ENCODE results near the gene EYA2. TPM values are rescaled to one million over a fixed set of nuclear protein-coding genes. Genes with fewer than 3 reads are reported as not detected.

EYA2 gene
- polyA plus RNA-seq, 3 donors = 0.49 to 0.83 (median 0.75) TPM

- DNase-seq (ENCODE audit: low read depth in 3 of 3, low spot score in 2 of 3) = no peak
These were observed 102.5 kb downstream of the EYA2 start for GRCh38 chr20:46997187-46997586.

- DNase-seq (ENCODE audit: low read depth in 3 of 3, low spot score in 2 of 3) = no peak
These were observed 104.0 kb downstream of the EYA2 start for GRCh38 chr20:46998477-46999240.

- DNase-seq (ENCODE audit: low read depth in 3 of 3, low spot score in 2 of 3) = no peak
These were observed 105.3 kb downstream of the EYA2 start for GRCh38 chr20:46999801-47000465.

- no peak for DNase-seq (ENCODE audit: low read depth in 3 of 3, low spot score in 2 of 3)
These were observed 108.6 kb downstream of the EYA2 start for GRCh38 chr20:47003223-47003622.

GRCh38 chr20:47004179-47004578 lies 109.5 kb downstream of the EYA2 start:
- DNase-seq (ENCODE audit: low read depth in 3 of 3, low spot score in 2 of 3) = no peak

DNA sequence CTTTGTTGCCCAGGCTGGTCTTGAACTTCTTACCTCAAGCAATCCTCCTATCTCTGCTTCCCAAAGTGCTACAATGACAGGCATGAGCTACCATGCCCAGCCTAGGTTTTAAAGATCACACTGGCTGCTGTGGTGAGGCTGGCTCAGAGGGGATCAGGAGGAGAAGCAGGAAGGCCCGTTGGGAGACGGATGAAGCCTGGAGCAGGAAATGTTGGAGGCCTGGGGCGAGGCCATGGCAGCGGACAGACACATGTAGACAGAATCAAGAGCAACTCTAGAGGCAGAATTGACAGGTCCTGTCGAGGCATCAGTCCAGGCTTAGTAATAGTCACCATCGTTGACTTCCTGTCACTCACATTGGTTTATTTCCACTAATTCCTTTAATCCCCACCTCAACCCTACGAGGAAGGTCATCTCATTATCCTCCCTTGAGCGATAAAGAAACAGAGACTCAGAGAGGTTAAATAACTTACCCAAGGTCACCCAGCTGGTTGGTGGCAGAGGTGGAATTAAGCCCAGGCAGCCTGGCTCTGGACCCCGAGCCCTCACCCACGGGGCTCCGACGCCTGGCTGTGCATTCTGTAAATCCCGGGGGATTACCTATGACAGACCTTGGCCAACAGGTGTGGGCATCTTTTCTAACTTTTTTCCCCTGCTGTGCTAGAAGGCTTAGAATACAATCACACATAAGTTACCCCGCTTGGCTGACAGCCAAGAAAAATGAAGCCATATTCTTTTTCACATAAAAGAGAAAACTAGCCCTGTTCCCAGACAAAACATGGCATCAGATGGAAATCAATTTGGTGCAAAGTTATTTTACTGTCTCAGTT lies 113.4 kb downstream of the EYA2 start:
- no peak for DNase-seq (ENCODE audit: low read depth in 3 of 3, low spot score in 2 of 3)

- no peak for DNase-seq (ENCODE audit: low read depth in 3 of 3, low spot score in 2 of 3)
These were observed 114.3 kb downstream of the EYA2 start for GRCh38 chr20:47008842-47009518.

GRCh38 chr20:47009784-47010183 lies 115.1 kb downstream of the EYA2 start:
- DNase-seq (ENCODE audit: low read depth in 3 of 3, low spot score in 2 of 3) = no peak

GRCh38 chr20:47011984-47012383 lies 117.3 kb downstream of the EYA2 start:
- DNase-seq (ENCODE audit: low read depth in 3 of 3, low spot score in 2 of 3) = no peak

DNA sequence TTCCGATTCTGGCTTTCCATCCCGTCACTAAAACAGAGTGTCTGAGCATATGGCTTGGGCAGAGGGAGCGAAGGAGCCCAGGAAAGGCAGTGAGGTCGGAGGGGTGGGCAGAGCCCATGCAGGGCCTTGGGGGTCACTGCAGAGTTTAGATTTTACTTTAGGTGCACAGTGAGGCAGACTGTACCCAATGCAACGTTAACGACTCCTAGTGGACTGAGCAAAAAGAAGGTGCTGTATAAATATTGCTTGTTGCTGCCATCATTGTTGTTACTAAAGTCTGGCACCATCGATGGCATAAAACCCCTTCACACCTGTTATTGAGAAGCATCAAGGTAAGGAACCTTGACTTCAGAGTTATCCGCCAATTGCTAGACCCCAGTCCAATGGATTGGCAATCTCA lies 119.0 kb downstream of the EYA2 start:
- DNase-seq (ENCODE audit: low read depth in 3 of 3, low spot score in 2 of 3) = no peak

DNA sequence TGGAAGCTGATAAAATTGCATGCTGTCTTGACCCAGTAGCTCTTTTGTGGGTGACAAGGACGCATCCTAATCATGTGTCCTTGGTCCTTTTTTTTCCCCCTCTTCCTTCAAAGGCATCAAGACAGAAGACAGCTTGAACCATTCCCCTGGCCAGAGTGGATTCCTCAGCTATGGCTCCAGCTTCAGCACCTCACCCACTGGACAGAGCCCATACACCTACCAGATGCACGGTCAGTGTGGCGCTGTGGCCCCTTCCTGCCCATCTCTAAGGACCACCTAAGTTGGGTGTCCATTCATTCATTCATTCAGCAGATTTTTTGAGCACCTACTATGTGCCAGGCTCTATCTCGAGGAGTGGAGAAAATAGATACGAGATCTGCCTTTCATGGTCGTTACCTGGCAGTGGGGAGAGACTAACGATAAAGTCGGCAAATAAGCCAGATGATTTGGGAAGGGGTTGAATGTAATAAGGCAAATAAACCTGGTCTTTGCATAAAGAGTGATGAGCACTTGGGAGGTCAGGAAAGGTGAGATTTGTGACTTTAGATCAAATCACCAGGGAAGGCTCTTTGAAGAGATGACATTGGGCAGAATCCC lies 121.5 kb downstream of the EYA2 start:
- no peak for DNase-seq (ENCODE audit: low read depth in 3 of 3, low spot score in 2 of 3)

GRCh38 chr20:47018381-47018780 lies 123.7 kb downstream of the EYA2 start:
- DNase-seq (ENCODE audit: low read depth in 3 of 3, low spot score in 2 of 3) = no peak

DNA sequence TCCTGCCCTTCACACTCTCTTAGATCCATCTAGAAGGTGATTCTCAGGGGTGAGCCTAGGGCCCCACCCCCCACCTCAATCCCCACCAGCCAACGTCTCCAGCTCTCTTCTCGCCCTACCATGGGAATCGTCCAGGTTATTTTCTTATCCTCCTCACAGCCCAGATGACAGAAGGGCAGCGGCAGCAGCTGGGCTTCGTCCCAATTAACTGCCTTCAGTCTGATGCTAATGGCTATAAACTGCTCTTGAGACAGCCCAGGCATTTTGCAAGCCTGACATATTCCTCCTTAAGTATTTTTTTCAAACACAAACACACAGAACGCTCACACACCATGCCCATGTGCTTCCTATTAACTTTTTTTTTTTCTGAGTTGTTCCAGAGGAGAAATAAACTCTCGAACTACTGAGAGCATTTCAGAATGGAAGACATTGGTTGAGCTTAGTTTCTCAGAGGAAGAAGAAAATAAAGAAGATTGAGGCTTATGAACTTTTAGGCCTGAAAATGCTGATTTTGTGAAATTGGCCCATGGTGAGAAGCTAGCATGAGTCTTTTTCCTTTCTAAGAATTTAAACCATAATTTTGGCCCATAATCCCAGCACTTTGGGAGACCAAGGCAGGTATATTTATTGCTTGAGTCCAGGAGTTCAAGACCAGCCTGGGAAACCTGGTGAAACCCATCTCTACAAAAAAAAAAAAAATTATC lies 124.6 kb downstream of the EYA2 start:
- peak; percentile 67 to 78 (median 71) for DNase-seq (ENCODE audit: low read depth in 3 of 3, low spot score in 2 of 3)

DNA sequence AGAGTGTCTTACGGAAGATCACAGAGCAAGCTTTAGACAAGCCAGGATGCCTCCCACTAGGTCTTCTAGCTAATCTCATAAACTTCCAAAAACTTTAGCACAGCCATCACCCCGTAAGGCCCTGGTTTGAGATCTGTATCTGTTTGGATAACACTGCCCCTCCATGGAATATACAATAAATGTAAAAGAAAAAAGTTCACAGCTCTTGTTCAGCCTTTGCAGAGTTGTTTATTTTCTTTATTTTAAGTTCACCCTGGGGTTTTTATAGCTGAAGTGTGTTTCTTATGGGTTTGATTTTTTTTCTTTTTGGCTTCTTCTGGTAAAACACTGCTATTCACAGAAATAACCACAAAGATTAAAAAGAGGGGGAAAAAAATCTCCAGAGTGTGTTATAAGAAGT lies 125.6 kb downstream of the EYA2 start:
- DNase-seq (ENCODE audit: low read depth in 3 of 3, low spot score in 2 of 3) = no peak

GRCh38 chr20:47021850-47022249 lies 127.2 kb downstream of the EYA2 start:
- DNase-seq (ENCODE audit: low read depth in 3 of 3, low spot score in 2 of 3) = no peak

GRCh38 chr20:47024461-47024937 lies 129.9 kb downstream of the EYA2 start:
- no peak for DNase-seq (ENCODE audit: low read depth in 3 of 3, low spot score in 2 of 3)

- DNase-seq (ENCODE audit: low read depth in 3 of 3, low spot score in 2 of 3) = no peak
These were observed 132.4 kb downstream of the EYA2 start for GRCh38 chr20:47027042-47027441.

DNA sequence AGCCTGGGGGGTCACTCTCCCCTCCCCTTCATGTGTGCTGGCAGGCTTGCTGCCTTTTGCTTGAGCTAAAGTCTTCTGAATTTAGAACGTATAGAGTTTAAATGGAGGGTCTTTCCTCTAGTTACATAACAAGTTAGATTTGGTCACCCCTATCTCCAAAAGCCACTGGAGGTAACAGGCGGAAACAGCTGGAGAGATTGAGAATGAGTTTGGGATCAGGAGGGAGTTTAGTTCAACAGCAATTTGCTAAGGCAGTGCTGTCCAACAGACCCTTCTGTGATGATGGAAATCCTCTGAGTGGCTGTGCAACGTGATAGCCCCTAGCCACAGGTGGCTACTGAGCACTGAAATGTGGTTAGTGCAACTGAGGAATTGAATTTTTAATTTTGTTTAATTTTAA lies 132.8 kb downstream of the EYA2 start:
- no peak for DNase-seq (ENCODE audit: low read depth in 3 of 3, low spot score in 2 of 3)

GRCh38 chr20:47028487-47028886 lies 133.8 kb downstream of the EYA2 start:
- DNase-seq (ENCODE audit: low read depth in 3 of 3, low spot score in 2 of 3) = no peak

- DNase-seq (ENCODE audit: low read depth in 3 of 3, low spot score in 2 of 3) = no peak
These were observed 135.2 kb downstream of the EYA2 start for GRCh38 chr20:47029845-47030244.
